WTC11 (cell line): Measurements from ENCODE around the gene SPATA9. TPM values are rescaled to one million over a fixed set of nuclear protein-coding genes. Genes with fewer than 3 reads are reported as not detected.

Source experiments
- CBFB ChIP-seq: sonication (generic); formaldehyde crosslinking; IDR thresholded peaks from 2 replicates; pipeline ENCODE4 v1.8.1; 2022; ENCODE audit warnings: mild to moderate bottlenecking, low read depth, missing genetic modification reagents
- CREM ChIP-seq: sonication (generic); formaldehyde crosslinking; IDR thresholded peaks from 2 replicates; pipeline ENCODE4 v1.8.1; 2022; ENCODE audit warnings: mild to moderate bottlenecking, missing genetic modification reagents, moderate library complexity
- ELF4 ChIP-seq: sonication (generic); formaldehyde crosslinking; IDR thresholded peaks from 2 replicates; pipeline ENCODE4 v1.8.1; 2022; ENCODE audit warnings: low read depth, mild to moderate bottlenecking, moderate library complexity, missing genetic modification reagents
- EMX1 ChIP-seq: fragments of 250-450 bp; sonication (Bioruptor Pico); IDR thresholded peaks from 2 replicates; pipeline ENCODE4 v1.8.0; 2021; ENCODE audit warnings: mild to moderate bottlenecking
- ESRRA ChIP-seq: sonication (generic); formaldehyde crosslinking; IDR thresholded peaks from 2 replicates; pipeline ENCODE4 v1.8.1; 2022; ENCODE audit warnings: mild to moderate bottlenecking, missing genetic modification reagents, borderline replicate concordance
- ETV6 ChIP-seq: sonication (generic); formaldehyde crosslinking; IDR thresholded peaks from 2 replicates; pipeline ENCODE4 v1.8.1; 2022; ENCODE audit warnings: mild to moderate bottlenecking, missing genetic modification reagents
- FOXJ3 ChIP-seq: sonication (generic); formaldehyde crosslinking; IDR thresholded peaks from 2 replicates; pipeline ENCODE4 v1.9.0; 2021; ENCODE audit warnings: missing genetic modification reagents, mild to moderate bottlenecking, borderline replicate concordance
- GRHL2 ChIP-seq: fragments of 250-450 bp; sonication (Bioruptor Pico); IDR thresholded peaks from 2 replicates; pipeline ENCODE4 v1.8.0; 2022; ENCODE audit warnings: mild to moderate bottlenecking, moderate library complexity; ENCODE audit not compliant: insufficient replicate concordance, severe bottlenecking
- IRF2 ChIP-seq: sonication (generic); formaldehyde crosslinking; IDR thresholded peaks from 2 replicates; pipeline ENCODE4 v1.8.0; 2022; ENCODE audit warnings: low read depth, missing genetic modification reagents, borderline replicate concordance
- KAT7 ChIP-seq: sonication (generic); formaldehyde crosslinking; IDR thresholded peaks from 2 replicates; pipeline ENCODE4 v1.8.1; 2023; ENCODE audit warnings: missing genetic modification reagents, mild to moderate bottlenecking, borderline replicate concordance
- SMAD3 ChIP-seq: sonication (generic); formaldehyde crosslinking; IDR thresholded peaks from 2 replicates; pipeline ENCODE4 v1.8.0; 2022; ENCODE audit warnings: missing genetic modification reagents, mild to moderate bottlenecking, borderline replicate concordance
- TEAD1 ChIP-seq: sonication (generic); formaldehyde crosslinking; IDR thresholded peaks from 2 replicates; pipeline ENCODE4 v1.8.0; 2022; ENCODE audit warnings: mild to moderate bottlenecking, missing genetic modification reagents
- ZNF121 ChIP-seq: sonication (generic); formaldehyde crosslinking; IDR thresholded peaks from 2 replicates; pipeline ENCODE4 v1.8.0; 2023; ENCODE audit warnings: missing genetic modification reagents
- ZNF138 ChIP-seq: sonication (generic); formaldehyde crosslinking; conservative IDR thresholded peaks from 2 replicates; pipeline ENCODE4 v1.8.1; 2022; ENCODE audit warnings: mild to moderate bottlenecking, moderate library complexity, missing genetic modification reagents
- ZNF263 ChIP-seq: sonication (generic); formaldehyde crosslinking; IDR thresholded peaks from 2 replicates; pipeline ENCODE4 v1.8.1; 2022; ENCODE audit warnings: low read depth, mild to moderate bottlenecking, moderate library complexity, missing genetic modification reagents
- ZNF317 ChIP-seq: sonication (generic); formaldehyde crosslinking; IDR thresholded peaks from 2 replicates; pipeline ENCODE4 v1.8.1; 2023; ENCODE audit warnings: low read depth, mild to moderate bottlenecking, moderate library complexity, missing genetic modification reagents, borderline replicate concordance
- ZNF671 ChIP-seq: fragments of 250-450 bp; sonication (Bioruptor Pico); IDR thresholded peaks from 2 replicates; pipeline ENCODE4 v1.8.0; 2021; ENCODE audit warnings: mild to moderate bottlenecking
- total RNA-seq: library from RNA; stranded (reverse); gene quantifications from 3 replicates; pipeline ENCODE4 v1.2.3, GENCODE V29; 2021
- TF ChIP-seq, protein P1 (sequence below): fragments of 200-600 bp; IDR thresholded peaks from 2 replicates; pipeline ENCODE4 v1.8.0; 2022; ENCODE audit warnings: antibody characterized with exemption
- TF ChIP-seq, protein P2 (sequence below): sonication (generic); formaldehyde crosslinking; IDR thresholded peaks from 2 replicates; pipeline ENCODE4 v1.8.0; 2022; ENCODE audit warnings: missing genetic modification reagents
- TF ChIP-seq, protein P3 (sequence below): sonication (generic); formaldehyde crosslinking; IDR thresholded peaks from 2 replicates; pipeline ENCODE4 v1.8.1; 2022; ENCODE audit warnings: low read depth, mild to moderate bottlenecking, moderate library complexity, missing genetic modification reagents, borderline replicate concordance
- TF ChIP-seq, protein P4 (sequence below): sonication (generic); formaldehyde crosslinking; IDR thresholded peaks from 2 replicates; pipeline ENCODE4 v1.8.0; 2022; ENCODE audit warnings: mild to moderate bottlenecking, missing genetic modification reagents
- TF ChIP-seq, protein P5 (sequence below): sonication (generic); formaldehyde crosslinking; IDR thresholded peaks from 2 replicates; pipeline ENCODE4 v1.8.0; 2023; ENCODE audit warnings: mild to moderate bottlenecking, missing genetic modification reagents
- TF ChIP-seq, protein P6 (sequence below): sonication (generic); formaldehyde crosslinking; conservative IDR thresholded peaks from 2 replicates; pipeline ENCODE4 v1.8.1; 2023; ENCODE audit warnings: mild to moderate bottlenecking, low read depth, missing genetic modification reagents, moderate library complexity

Gene SPATA9
- total RNA-seq, 1 experiment from 2014 or later, result not detected

DNA sequence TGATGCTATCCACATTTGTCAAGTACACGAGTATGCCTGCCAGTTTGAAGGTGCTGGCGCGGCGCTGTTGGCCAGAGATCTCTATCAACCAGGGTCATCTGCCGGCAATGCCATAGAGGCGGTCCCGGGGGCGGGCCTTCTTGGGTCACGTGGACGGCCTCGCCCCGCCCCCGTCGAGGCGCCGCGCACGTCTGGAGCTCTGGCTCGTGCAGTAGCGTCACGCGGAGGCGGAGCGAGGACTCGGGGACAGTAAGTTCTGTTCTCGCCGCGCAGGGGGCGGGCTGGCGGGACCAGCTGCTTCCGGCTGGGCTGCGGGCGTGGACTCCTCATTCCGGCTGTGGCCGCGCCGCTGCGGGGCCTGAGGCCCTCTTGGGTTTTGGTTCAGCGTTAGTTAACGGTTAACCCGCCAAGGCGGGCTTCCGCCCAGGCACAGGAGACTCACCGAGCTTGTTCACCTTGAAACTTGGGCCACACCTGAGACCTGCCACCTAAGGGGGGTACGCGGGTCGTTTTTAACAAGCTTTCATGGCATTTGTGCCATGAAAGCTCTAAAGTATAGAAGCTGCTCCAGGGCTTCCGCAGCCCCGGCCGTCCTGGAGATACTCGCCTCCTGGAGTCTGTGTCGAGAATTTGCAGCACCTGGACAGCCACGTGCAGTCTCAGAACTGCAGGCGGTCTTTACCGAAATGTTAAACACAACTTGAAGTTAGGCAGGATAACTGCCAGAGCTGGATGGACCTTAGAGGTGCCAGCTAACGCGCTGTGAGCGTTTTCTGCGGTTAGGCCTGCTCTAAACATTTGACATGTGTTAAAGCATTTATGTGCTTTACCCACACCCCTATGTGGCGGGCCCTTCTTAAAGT is 36.0 kb downstream of the SPATA9 start, which contains the start of gene RFESD (continued):
- TF ChIP-seq KAT7 (no peak), ZNF671 (CRISPR knock-in tag) (no peak), IRF2 (CRISPR knock-in tag) (no peak), CREM (0 out of 2 replicates have a peak, but pooled peaks have one; percentile 26), EMX1 (no peak), SMAD3 (CRISPR knock-in tag) (no peak; the same call in 1 of the 2 replicates), FOXJ3 (no peak), ETV6 (CRISPR knock-in tag) (no peak), ZNF317 (CRISPR knock-in tag) (no peak), ESRRA (CRISPR knock-in tag) (peak; percentile 57; the same call in 1 of the 2 replicates), TEAD1 (CRISPR knock-in tag) (no peak), ZNF263 (no peak), ZNF121 (no peak), ZNF138 (no peak), ELF4 (CRISPR knock-in tag) (no peak), CBFB (CRISPR knock-in tag) (no peak), GRHL2 (CRISPR knock-in tag) (no peak)
- TF ChIP-seq, protein P1, sequence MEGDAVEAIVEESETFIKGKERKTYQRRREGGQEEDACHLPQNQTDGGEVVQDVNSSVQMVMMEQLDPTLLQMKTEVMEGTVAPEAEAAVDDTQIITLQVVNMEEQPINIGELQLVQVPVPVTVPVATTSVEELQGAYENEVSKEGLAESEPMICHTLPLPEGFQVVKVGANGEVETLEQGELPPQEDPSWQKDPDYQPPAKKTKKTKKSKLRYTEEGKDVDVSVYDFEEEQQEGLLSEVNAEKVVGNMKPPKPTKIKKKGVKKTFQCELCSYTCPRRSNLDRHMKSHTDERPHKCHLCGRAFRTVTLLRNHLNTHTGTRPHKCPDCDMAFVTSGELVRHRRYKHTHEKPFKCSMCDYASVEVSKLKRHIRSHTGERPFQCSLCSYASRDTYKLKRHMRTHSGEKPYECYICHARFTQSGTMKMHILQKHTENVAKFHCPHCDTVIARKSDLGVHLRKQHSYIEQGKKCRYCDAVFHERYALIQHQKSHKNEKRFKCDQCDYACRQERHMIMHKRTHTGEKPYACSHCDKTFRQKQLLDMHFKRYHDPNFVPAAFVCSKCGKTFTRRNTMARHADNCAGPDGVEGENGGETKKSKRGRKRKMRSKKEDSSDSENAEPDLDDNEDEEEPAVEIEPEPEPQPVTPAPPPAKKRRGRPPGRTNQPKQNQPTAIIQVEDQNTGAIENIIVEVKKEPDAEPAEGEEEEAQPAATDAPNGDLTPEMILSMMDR, result no peak
- TF ChIP-seq, protein P2, sequence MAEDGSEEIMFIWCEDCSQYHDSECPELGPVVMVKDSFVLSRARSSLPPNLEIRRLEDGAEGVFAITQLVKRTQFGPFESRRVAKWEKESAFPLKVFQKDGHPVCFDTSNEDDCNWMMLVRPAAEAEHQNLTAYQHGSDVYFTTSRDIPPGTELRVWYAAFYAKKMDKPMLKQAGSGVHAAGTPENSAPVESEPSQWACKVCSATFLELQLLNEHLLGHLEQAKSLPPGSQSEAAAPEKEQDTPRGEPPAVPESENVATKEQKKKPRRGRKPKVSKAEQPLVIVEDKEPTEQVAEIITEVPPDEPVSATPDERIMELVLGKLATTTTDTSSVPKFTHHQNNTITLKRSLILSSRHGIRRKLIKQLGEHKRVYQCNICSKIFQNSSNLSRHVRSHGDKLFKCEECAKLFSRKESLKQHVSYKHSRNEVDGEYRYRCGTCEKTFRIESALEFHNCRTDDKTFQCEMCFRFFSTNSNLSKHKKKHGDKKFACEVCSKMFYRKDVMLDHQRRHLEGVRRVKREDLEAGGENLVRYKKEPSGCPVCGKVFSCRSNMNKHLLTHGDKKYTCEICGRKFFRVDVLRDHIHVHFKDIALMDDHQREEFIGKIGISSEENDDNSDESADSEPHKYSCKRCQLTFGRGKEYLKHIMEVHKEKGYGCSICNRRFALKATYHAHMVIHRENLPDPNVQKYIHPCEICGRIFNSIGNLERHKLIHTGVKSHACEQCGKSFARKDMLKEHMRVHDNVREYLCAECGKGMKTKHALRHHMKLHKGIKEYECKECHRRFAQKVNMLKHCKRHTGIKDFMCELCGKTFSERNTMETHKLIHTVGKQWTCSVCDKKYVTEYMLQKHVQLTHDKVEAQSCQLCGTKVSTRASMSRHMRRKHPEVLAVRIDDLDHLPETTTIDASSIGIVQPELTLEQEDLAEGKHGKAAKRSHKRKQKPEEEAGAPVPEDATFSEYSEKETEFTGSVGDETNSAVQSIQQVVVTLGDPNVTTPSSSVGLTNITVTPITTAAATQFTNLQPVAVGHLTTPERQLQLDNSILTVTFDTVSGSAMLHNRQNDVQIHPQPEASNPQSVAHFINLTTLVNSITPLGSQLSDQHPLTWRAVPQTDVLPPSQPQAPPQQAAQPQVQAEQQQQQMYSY, result no peak
- TF ChIP-seq, protein P3, sequence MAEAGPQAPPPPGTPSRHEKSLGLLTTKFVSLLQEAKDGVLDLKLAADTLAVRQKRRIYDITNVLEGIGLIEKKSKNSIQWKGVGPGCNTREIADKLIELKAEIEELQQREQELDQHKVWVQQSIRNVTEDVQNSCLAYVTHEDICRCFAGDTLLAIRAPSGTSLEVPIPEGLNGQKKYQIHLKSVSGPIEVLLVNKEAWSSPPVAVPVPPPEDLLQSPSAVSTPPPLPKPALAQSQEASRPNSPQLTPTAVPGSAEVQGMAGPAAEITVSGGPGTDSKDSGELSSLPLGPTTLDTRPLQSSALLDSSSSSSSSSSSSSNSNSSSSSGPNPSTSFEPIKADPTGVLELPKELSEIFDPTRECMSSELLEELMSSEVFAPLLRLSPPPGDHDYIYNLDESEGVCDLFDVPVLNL (CRISPR knock-in tag), result no peak
- TF ChIP-seq, protein P4, sequence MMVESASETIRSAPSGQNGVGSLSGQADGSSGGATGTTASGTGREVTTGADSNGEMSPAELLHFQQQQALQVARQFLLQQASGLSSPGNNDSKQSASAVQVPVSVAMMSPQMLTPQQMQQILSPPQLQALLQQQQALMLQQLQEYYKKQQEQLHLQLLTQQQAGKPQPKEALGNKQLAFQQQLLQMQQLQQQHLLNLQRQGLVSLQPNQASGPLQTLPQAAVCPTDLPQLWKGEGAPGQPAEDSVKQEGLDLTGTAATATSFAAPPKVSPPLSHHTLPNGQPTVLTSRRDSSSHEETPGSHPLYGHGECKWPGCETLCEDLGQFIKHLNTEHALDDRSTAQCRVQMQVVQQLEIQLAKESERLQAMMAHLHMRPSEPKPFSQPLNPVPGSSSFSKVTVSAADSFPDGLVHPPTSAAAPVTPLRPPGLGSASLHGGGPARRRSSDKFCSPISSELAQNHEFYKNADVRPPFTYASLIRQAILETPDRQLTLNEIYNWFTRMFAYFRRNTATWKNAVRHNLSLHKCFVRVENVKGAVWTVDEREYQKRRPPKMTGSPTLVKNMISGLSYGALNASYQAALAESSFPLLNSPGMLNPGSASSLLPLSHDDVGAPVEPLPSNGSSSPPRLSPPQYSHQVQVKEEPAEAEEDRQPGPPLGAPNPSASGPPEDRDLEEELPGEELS (CRISPR knock-in tag), result peak; percentile 74
- TF ChIP-seq, protein P5, sequence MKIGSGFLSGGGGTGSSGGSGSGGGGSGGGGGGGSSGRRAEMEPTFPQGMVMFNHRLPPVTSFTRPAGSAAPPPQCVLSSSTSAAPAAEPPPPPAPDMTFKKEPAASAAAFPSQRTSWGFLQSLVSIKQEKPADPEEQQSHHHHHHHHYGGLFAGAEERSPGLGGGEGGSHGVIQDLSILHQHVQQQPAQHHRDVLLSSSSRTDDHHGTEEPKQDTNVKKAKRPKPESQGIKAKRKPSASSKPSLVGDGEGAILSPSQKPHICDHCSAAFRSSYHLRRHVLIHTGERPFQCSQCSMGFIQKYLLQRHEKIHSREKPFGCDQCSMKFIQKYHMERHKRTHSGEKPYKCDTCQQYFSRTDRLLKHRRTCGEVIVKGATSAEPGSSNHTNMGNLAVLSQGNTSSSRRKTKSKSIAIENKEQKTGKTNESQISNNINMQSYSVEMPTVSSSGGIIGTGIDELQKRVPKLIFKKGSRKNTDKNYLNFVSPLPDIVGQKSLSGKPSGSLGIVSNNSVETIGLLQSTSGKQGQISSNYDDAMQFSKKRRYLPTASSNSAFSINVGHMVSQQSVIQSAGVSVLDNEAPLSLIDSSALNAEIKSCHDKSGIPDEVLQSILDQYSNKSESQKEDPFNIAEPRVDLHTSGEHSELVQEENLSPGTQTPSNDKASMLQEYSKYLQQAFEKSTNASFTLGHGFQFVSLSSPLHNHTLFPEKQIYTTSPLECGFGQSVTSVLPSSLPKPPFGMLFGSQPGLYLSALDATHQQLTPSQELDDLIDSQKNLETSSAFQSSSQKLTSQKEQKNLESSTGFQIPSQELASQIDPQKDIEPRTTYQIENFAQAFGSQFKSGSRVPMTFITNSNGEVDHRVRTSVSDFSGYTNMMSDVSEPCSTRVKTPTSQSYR, result no peak
- TF ChIP-seq, protein P6, sequence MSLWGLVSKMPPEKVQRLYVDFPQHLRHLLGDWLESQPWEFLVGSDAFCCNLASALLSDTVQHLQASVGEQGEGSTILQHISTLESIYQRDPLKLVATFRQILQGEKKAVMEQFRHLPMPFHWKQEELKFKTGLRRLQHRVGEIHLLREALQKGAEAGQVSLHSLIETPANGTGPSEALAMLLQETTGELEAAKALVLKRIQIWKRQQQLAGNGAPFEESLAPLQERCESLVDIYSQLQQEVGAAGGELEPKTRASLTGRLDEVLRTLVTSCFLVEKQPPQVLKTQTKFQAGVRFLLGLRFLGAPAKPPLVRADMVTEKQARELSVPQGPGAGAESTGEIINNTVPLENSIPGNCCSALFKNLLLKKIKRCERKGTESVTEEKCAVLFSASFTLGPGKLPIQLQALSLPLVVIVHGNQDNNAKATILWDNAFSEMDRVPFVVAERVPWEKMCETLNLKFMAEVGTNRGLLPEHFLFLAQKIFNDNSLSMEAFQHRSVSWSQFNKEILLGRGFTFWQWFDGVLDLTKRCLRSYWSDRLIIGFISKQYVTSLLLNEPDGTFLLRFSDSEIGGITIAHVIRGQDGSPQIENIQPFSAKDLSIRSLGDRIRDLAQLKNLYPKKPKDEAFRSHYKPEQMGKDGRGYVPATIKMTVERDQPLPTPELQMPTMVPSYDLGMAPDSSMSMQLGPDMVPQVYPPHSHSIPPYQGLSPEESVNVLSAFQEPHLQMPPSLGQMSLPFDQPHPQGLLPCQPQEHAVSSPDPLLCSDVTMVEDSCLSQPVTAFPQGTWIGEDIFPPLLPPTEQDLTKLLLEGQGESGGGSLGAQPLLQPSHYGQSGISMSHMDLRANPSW, result no peak
